Gastroesophageal sphincter (tissue), 3 donors: ENCODE data around the gene ANKRD36B.
"Not testable (repeated sequence)": the region's sequence is repeated elsewhere in the genome, so short reads cannot be mapped to it uniquely, and the experiment has no call there.

Experiments
- CTCF ChIP-seq, 4 experiments: fragments of 200-600 bp in 2 of 4; fragments of 450-650 bp in 2 of 4; sonication (generic) in 1 of 4; IDR thresholded peaks; one replicate each; pipeline ENCODE4 v1.5.1; 2017 to 2019; ENCODE audit warnings: antibody characterized with exemption in 4 of 4, mild to moderate bottlenecking in 2 of 4, moderate library complexity in 2 of 4
- EP300 ChIP-seq: sonication (generic); formaldehyde crosslinking; IDR thresholded peaks from one replicate; pipeline ENCODE4 v1.6.1; 2017; ENCODE audit warnings: antibody characterized with exemption, mild to moderate bottlenecking
- POLR2A ChIP-seq, 2 donors: fragments of 450-650 bp; IDR thresholded peaks; one replicate each; pipeline ENCODE4 v1.6.1; 2017; ENCODE audit warnings: antibody characterized with exemption in 2 of 2, mild to moderate bottlenecking in 2 of 2, moderate library complexity in 1 of 2

DNA sequence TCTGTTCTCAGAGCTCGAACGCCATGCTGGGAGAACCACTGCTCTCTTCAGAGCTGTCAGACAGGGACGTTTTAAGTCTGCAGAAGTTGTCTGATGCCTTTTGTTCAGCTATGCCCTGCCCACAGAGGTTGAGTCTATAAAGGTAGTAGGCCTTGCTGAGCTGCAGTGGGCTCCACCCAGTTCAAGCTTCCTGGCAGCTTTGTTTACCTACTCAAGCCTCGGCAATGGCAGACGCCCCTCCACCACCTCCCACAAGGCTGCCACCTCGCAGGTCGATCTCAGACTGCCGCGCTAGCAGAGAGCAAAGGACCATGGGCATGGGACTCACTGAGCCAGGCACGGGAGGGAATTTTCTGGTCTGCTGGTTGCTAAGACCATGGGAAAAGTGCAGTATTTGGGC is 11.9 kb upstream of the ANKRD36B start:
- not testable (repeated sequence) for TF ChIP-seq POLR2A (IDR thresholded peaks at IDR 0.05); EP300; CTCF (IDR thresholded peaks at IDR 0.05)
